PC-3 (cell line): ENCODE results near the gene CARD11.

Source experiments
- EZH2 ChIP-seq: fragments of 300-600 bp; sonication (generic); IDR thresholded peaks from one replicate; pipeline ENCODE4 v1.6.1; 2017; ENCODE audit warnings: antibody characterized with exemption, mild to moderate bottlenecking, low read length; ENCODE audit not compliant: unreplicated experiment
- EZH2phosphoT487 ChIP-seq: fragments of 300-600 bp; sonication (generic); IDR thresholded peaks from 2 replicates; pipeline ENCODE4 v1.6.1; 2018; ENCODE audit warnings: mild to moderate bottlenecking, antibody characterized with exemption, low read length, borderline replicate concordance
- TF ChIP-seq, protein P1 (sequence below): fragments of 300-600 bp; sonication (generic); conservative IDR thresholded peaks from 2 replicates; pipeline ENCODE4 v1.5.1; 2017; ENCODE audit warnings: antibody characterized with exemption, low read depth, mild to moderate bottlenecking, low read length

DNA sequence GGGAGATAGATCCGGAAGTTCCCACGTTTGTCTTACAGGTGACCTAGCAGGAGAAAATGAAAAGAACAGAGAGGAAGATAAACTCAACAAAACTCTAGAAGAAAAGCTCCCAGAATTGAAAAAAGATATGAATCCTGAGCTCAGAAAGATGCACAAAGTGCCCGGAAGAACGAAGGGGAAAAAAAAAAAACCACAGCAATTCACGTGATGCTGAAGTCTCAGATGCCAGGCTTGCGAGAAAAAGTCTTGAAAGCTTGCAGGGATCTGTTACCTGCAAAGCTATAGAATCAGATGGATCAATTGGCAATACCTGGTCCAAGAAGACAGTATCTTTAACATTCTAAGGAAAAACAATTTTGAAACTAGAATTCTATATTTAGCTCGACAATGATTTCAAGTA lies 33.5 kb downstream of the CARD11 start:
- TF ChIP-seq EZH2, result no peak
- TF ChIP-seq, protein P1, sequence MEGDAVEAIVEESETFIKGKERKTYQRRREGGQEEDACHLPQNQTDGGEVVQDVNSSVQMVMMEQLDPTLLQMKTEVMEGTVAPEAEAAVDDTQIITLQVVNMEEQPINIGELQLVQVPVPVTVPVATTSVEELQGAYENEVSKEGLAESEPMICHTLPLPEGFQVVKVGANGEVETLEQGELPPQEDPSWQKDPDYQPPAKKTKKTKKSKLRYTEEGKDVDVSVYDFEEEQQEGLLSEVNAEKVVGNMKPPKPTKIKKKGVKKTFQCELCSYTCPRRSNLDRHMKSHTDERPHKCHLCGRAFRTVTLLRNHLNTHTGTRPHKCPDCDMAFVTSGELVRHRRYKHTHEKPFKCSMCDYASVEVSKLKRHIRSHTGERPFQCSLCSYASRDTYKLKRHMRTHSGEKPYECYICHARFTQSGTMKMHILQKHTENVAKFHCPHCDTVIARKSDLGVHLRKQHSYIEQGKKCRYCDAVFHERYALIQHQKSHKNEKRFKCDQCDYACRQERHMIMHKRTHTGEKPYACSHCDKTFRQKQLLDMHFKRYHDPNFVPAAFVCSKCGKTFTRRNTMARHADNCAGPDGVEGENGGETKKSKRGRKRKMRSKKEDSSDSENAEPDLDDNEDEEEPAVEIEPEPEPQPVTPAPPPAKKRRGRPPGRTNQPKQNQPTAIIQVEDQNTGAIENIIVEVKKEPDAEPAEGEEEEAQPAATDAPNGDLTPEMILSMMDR, result no peak
- TF ChIP-seq EZH2phosphoT487, result no peak
